NCI-H82 treated with DMSO at 0.1 percent for 48 hours (cell line): Measurements from ENCODE around the gene ITGA3.
"Not testable (repeated sequence)": the region's sequence is repeated elsewhere in the genome, so short reads cannot be mapped to it uniquely, and the experiment has no call there.

Source experiments
- DNase-seq: peaks from one replicate; lab custom pipeline; 2025; ENCODE audit not compliant: unreplicated experiment; lab: John Stamatoyannopoulos, UW

Gene ITGA3

DNA sequence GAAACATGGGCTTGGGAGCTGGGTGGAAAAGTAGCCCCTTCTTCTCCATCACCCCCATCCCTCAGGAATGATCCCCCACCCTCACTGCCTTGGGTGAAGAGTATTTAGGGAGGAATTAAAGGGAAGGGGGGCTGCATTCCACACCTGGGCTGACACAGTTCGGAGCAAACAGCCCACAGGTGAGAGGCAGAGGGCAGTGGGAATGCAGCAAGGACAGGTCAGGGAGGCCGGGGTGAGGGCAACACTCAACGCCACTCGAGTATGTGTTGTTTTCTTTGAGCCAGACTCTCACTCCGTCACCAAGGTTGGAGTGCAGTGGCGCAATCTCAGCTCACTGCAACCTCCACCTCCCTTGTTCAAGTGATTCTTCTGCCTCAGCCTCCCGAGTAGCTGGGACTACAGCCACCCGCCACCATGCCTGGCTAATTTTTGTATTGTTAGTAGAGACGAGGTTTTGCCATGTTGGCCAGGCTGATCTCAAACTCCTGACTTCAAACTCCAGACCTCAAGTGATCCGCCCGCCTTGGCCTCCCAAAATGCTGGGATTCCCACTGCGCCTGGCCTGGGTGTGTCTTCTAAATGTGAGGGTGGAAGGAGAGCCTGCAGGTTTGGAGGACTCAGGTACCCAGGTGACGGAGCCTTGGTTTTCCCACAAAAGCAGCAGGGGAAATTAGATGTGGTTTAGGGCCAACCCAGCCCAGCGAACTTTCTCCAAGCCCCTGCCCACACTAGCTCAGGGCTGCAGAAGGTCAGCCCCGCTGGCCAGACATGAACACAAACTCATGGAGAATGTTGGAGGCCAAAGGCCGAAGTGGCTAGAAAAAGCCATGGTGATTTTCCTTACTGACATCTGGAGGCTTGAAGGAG is 21.2 kb upstream of the ITGA3 start:
- no peak for DNase-seq

DNA sequence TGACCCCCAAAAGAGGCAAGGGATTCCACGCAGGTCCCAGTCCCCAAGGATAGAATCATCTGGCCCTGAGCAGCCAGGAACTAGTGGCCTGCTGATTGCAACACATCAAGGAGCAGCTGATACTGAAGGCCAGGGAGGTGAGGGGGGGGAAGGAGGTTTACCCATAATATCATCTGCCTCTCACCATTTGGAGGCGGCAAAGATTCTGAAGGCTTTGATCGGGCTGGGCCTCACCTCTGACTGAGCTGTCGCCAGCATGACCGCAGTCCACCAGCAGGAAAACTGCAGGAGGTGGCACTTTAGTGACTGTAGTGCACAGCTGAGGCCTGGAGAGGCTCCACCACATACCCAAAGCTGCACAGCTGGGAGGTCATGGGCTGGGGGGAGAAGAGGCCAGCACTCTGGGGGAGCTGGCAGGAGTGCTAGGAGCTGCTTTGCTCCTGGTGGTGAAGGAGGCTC is 20.5 kb upstream of the ITGA3 start:
- no peak for DNase-seq

DNA sequence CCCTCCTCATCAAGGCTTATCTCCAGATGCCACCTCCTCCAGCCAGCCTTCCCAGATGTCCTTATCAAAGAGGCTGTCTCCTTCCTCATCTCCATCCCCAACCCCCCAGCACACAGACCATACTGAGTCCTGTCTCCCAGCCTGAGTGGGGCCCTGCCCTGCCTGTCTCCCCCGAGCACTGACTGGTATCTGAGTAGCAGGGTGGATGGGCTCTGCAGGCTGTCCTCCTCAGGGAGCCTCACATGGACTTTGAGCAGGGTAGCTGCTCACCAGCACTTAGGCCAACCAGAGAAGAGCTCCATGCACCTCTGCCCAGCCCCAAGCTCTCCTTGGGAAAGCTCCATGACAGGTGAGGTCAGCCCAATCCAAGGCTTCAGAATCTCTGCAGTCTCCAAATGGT is 20.0 kb upstream of the ITGA3 start:
- no peak for DNase-seq

DNA sequence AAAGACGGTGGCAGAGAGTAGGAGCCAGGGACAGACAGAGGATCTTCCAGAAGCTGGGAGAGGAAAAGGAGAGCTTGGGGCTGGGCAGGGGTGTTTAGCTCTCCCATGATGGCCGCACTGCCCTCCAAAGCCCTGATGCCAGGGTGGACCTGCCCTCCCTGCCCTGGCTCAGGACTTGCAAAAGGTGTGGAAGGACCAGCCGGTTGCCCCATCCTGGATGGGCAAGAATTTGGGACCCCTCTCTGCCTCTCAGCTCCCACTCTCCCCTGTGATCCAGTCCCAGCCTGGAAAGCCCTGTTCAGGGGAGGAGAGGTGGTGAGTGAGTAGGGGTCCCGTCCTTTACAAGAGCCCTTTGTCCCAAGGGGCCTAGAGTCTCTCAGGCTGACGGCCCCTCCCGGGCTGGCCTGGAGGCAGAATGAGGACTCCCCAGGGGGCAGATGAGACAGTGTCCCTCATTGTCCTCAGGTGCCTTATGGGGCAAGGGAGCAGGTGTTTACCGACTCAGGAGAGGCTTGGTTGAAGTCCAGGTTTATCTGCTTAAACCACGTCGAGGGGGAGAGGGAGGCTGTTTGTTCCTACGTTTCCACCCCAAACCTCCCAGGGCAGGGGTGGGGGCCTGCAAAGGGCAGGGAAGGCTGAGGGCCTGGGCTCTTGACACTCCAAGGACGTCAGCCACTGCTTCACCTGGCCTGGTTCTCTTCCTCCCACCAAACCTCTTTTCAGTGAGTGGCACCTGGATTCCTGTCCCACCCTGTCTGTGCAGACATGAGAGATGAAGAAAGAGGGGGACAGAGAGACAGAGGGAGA is 19.3 kb upstream of the ITGA3 start:
- DNase-seq = no peak

DNA sequence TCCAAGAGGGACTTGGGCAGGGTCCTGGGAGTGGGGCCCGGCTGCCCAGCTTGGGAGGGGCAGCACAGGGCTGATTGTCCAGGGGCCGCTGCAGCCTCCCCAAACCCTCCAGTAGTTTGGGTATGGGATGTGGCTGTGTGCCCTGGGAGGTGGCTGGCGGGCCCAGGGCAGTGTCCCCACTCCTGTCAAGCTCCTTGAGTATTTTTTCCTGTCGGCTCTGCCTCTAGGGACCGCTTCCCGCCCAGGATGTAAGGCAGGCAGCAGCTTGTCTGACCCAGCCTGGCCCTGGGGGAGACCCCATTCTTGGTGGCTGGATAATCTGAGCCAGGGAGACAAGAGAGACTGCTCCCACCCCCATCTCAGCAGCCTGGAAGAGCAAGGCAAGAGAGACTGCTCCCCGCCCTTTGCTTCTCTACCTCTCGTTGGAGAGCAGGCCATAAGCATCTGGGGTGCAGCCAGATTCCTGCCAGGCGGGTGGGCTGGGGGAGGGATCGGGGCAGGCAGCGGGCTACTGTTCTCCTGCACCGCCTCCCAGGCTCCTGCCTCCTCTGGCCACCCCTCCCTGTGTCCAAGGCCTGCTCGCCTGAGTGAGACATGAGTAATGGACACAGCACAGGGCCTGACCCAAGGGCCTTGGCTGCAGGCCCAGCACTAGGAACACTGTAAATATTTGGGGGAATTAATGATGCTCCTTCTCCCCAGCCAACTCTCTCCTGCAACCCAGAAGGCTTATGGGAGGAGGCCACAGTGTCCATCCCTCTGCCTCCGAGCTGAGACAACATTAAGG is 18.4 kb upstream of the ITGA3 start:
- no peak for DNase-seq

DNA sequence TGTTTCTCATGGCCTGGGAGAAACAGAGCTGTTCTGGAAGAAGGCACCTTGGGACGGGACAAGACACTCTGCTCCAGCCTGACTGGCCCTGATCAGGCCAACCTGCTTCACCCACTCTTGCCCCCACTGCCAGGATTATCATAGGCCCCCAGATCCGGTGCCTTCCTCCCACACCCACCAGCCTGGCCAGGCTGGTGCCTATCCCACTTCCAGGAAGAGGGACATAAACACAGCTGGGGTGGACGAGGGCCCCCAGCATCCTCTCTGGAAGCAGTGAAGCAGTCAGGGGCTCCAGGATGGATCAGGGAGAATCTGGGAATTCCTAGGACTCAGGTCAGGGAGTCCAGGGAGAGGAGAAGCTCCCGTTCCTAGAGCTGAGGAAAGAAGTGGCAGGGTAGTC is 16.9 kb upstream of the ITGA3 start:
- no peak for DNase-seq

DNA sequence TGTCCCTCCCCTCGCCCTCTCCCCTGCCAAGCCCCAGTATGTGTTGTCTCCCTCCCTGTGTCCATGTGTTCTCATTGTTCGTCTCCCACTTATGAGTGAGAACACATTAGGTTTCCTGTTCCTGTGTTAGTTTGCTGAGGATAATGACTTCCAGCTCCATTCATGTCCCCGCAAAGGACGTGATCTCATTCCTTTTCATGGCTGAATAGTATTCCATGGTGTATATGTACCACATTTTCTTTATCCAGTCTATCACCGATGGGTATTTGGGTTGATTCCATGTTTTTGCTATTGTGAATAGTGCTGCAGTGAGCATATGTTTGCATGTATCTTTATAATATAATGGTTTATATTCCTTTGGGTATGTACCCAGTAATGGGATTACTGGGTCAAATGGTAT is 15.4 kb upstream of the ITGA3 start:
- DNase-seq = not testable (repeated sequence)

DNA sequence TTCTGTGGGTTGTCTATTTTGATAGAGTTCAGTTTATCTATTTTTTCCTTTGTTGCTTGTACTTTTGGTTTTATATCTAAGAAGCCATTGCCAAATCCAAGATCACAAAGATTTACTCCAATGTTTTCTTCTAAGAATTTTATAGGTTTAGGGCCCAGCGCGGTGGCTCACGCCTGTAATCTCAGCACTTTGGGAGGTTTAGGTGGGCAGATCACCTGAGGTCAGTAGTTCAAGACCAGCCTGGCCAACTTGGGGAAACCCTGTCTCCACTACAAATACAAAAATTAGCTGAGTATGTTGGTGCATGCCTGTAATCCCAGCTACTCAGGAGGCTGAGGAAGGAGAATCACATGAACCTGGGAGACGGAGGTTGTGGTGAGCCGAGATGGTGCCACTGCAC is 13.7 kb upstream of the ITGA3 start:
- no peak for DNase-seq

DNA sequence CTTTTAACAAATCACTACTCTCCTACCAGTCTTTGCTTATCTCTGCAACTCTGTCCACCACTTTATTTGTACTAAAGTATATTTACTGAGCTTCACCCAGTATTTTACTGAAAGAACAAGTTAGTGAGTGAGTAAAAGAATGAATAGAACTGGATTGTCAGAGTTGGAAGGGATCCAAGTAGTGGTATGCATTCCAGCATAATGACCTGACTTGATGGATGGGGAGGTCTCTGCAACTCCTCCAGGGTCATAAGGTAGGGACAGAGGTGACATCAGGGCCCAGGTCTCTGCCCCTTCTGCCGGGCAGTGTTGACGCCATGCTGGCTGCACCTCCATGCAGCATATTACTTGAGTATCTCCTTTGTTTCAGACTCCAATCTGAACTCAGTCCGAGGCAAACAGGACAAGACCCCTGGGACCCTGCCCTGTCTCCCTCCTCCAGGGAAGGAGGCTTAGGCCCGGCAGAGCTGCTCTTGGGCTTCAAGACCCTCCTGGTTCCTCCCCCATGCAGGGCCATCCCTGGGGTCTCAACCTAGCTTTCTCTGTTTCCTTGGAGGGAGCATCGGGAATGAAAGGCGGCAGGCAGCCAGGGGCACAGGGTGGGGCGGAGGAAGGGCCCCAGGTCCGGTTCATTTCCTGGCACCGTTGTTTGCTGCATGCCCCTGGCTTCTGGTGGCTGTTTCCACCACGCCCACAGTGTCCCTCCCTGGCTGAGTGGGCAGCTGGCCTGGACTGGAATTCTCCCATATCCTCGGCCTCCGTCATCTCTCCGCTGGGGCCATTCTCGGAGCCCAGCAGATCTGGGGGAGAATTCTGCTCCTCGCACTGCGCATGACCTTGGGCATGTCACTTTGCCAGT is 12.4 kb upstream of the ITGA3 start:
- DNase-seq = no peak

DNA sequence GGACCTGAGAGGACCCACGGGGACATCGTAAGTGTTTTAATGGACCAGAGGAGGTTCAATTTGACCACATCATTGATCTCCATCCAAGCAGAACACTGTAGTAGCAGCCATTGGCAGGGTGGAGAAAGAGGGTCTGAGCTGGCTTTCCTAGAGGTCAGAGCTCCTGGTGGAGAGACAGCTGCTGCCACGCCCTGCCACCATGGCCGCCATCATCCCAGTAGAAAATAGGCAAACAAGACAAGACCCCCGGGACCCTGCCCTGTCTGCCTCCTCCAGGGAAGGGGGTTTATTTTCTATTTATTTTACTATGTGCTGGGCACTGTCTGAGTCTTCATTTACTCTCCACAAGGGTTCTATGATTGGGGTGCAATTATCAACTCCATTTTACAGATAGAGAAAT is 11.4 kb upstream of the ITGA3 start:
- DNase-seq = no peak

DNA sequence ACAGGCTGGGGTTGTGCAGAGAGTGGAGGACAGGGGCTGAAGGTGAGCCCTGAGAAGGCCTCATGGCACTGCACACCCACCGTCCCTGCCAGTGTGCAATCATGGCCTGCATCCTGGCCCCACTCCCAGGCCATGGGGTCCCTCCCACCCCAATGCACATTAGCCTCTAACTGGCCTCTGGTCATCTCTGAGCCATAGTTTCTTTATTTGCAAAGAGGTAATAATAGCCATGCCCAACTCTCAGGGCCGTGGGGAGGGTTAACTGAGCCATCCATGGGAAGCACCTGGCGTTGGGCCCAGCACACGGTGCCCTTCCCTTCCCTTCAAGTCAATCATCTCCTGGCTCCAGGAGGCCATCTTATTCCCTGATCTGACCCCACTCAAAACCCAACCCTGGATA is 10.8 kb upstream of the ITGA3 start:
- no peak for DNase-seq

DNA sequence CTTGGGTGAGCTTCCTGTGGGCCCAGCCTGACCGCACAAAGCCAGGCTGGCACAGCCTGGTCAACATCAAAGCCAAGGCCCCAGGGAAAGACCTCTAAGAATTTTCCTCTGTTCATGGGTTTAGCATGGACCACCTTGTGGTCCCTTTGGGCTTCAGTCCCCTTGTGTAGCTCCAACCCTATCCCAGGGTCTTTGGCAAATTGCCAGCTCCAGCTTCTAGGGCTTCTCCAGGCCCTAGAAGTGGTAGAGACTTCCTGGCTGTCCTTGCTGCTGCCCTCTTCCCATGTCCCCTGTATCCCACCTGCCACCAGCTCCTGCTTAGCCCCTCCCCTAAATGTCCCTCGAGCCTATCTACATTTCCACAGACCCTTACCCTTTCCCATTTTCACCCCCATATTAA is 9.7 kb upstream of the ITGA3 start:
- no peak for DNase-seq

DNA sequence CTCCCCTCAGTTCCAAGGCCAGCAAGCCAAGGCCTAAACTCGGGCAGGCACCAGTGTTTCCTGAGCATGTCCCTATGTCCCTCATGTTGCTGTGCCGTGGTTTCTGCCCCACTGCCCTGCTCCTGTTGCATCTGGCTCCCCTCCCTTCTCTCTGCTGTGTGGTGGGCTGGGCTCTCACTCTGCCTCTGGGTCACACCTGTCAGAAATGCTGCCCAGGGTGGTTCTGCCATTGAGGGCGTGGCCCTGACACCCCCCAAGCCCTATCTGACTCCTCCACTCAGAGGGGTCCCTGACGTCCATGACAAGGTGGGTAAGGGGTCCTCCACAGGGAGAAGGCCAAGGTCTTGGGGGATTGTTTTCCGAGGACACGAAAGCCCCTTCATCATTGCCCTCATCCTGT is 9.2 kb upstream of the ITGA3 start:
- DNase-seq = no peak

DNA sequence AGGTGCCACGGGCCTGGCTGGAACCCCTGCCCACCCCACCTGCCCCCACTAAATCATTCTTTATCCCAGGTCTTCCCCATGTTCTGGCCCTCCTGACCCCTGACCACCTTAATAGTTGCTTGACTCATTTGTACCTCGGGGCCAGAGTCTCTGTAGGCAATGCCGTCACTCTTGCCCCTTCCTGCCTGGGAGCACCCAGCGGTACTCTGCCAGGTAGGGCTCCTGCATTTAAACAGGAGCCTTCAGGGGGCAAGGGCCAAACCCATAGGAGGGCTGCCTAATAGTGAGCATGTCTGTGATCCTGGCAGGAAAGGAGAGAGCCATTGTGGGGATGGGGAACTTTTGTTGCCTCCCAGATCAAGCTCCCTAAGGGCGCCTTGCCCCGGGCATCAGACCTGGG is 8.8 kb upstream of the ITGA3 start:
- DNase-seq = no peak

DNA sequence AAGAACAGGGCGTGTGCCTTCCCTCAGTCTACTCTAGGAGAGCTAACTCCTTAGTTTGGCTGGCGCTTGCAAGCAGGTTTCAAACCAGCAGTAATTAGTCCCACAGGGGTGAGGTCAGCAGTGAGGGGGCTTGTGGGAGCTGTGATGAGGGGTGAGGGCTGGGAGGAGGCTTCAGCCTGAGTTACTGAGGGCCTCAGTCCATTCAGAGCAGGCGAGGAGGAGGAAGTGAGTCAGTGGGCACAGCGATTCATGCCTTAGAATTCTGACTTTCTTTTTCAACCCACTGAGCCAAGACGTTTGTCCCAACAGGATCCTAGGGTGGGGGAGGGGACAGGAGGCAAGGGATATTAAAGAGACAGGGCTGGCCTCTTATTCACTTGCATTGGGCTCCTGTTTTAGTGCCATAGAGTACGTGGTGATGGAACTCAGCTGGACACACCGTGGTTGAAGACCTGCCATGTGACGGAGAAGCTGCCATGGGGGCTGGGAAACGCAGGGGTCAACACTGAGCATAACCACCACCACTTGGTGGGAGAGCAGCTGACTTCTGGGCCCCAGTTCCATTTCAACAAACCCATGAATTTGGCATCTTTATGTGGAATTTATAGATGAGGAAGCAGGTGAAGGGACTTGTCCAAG is 8.3 kb upstream of the ITGA3 start:
- DNase-seq = no peak

DNA sequence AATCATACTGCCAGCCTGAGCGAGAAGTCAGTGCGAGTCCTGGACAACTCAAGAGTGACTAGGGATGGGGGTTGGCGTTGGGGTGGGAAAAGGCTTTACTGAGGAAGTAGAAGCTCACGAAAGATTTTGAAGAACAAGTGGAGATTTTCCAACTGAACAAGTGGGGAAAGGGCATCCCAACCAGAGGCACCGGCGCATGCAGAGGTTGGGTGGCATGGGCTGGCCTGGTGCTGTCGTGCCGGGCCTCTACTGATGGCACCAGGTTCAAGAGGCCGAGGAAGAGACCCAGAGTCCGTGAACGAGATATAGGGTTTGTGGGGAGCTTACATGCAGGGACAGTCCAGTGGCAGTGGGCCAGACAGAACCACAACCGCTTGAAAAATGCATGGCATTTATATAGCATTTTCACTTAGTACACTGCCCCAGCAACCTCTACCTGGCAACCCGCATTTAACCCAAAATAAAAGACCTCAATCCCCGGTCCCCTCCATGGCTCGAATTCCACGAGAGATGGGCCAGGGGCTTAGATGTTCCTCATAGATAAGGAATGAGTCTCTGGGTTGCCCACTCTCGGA is 7.7 kb upstream of the ITGA3 start:
- no peak for DNase-seq

DNA sequence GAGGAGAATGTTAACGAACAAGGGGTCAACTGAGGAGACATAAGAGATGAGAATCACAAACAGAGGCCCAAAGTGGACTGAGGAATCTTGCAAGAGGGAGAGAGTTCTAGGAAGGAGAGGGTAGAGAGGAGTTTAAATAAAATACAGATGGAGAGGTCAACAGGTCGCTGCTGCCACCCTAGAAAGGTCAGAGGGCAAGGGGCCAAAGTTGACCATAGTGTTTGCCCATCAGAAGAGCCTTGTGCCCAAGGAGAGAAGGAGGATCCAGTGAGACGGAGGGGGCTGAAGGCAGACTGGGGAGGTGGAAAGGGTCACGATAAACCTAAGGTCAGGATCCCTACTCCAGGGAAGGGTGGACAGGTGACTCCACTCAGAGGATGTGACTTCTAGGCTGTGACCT is 6.9 kb upstream of the ITGA3 start:
- no peak for DNase-seq

DNA sequence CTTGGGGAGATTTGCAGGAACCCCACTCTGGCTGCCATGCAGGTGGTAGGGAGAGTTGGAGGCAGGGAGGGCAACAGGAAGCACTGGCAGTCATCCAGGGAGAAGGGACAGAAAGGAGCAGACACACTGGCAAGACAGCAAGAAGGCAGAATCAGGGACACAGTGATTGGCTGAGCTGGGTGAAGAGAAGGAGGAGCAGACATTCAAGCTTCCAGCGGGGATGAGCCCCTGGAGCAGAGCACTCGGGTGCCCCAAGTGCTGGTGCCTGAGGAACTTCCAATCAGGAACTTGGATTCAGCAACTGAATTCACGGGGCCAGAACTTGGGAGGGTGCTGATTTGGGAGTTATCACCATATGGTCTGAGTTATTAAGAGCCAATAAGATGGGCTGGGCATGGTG is 6.3 kb upstream of the ITGA3 start:
- no peak for DNase-seq

DNA sequence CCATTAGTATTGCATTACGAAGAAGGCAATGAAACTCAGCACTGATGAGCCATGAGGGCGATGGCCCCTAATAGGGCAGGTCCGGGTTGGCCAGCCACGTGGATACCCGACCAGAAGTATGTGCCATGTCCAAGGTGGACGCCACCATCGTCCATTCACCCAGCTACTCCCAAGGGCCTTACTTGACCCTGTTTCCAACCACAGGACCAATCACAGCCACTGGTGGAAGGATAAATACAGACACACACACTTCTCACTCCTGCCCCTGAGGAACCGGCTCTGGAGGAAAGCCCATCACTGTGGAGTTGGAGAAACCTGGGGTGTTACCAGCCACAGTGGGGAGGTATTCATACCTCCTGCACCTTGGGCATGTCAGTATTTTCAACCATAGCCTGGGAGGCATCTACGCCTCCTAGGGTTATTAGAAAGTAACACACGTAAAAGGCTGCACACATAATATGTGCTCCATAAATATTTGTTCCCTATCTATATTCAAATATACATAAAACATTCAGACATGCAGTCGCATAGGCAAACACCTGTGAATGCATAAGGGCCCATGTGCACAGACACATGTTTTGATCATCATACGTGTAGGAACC is 5.4 kb upstream of the ITGA3 start:
- no peak for DNase-seq
